ENCODE measurements around the gene MEGF6.

- TF ChIP-seq POLR2AphosphoS5 (IDR thresholded peaks at IDR 0.05) = no peak
- TF ChIP-seq POLR2A (IDR thresholded peaks at IDR 0.05) = no peak
These were observed 9.6 kb downstream of the MEGF6 start for GRCh38 chr1:3601743-3602142.
